Ectodermal cell (in vitro differentiated cells): ENCODE measurements around the gene PSMD9.
A peak's percentile ranks its signal among the peaks of the same experiment; 100 is the strongest.
"Not testable (repeated sequence)": the region's sequence is repeated elsewhere in the genome, so short reads cannot be mapped to it uniquely, and the experiment has no call there.

ENCODE experiments used
- H3K27ac ChIP-seq: 2 replicates; pipeline ENCODE4 v1.7.0; 2013; ENCODE audit warnings: mild to moderate bottlenecking, low read depth, low read length; ENCODE audit not compliant: insufficient read depth, poor library complexity, severe bottlenecking
- H3K27me3 ChIP-seq: 2 replicates; pipeline ENCODE4 v1.7.0; 2013; ENCODE audit warnings: mild to moderate bottlenecking, low read length; ENCODE audit not compliant: insufficient read depth, control insufficient read depth, poor library complexity, severe bottlenecking
- H3K36me3 ChIP-seq: one replicate; pipeline ENCODE4 v1.7.0; 2013; ENCODE audit warnings: low read length; ENCODE audit not compliant: control insufficient read depth, insufficient read depth
- H3K4me1 ChIP-seq: one replicate; pipeline ENCODE4 v1.7.0; 2013; ENCODE audit warnings: low read length; ENCODE audit not compliant: control insufficient read depth, insufficient read depth
- H3K4me3 ChIP-seq: 2 replicates; pipeline ENCODE4 v1.7.0; 2013; ENCODE audit warnings: low read depth, low read length, control low read depth; ENCODE audit not compliant: insufficient read depth
- H3K9me3 ChIP-seq: 2 replicates; pipeline ENCODE4 v1.7.0; 2013; ENCODE audit warnings: mild to moderate bottlenecking, low read length, moderate library complexity; ENCODE audit not compliant: control insufficient read depth
- WGBS, 2 experiments: methylation state at CpG; one replicate each; pipeline ENCODE4 v1.1.7; 2013; ENCODE audit warnings: missing lambda C conversion rate in 2 of 2; 5-methylcytosine and 5-hydroxymethylcytosine counted together

PSMD9 gene

DNA sequence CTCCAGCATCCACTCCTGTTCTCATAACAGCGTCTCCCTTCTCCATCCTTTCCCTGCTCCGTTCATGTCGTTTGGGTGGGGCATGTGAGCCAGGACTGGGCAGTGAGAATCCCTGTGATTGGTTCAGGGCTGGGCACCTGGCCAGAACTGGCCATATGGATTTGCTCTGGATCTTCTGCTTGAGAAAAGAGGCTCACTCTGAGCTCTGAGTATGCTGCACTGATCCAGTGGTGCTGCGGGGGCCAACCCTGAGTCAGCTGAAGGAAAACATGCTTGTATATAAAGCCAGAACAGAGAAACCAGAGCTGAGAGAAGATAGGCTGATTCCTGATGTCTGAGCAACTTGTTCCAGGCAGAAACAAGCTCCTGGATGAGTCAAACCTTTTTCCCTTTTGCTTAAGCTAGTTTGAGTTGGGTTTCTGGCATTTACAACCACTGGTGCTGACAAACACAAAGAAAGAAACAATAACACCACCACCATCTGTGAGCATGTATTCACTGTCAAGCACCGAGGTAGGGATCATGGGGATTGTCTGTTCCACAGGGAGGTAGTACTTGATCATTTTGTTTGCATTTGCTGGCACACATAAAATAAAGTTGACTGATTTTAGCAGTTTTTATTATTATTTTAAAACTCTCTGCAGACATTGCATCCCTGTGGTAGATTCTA is 15.9 kb upstream of the PSMD9 start:
- no peaks in the 10 kb centered on the region for H3K9me3 ChIP-seq
- WGBS, 2 experiments: 82 to 85% methylated on average over 5 of the region's 5 CpGs
- H3K4me1 ChIP-seq: no peaks in the 10 kb centered on the region
- H3K27me3 ChIP-seq: no peaks in the 10 kb centered on the region
- no peaks in the 10 kb centered on the region for H3K36me3 ChIP-seq
- no peak overlapping the region for H3K27ac ChIP-seq
- no peak overlapping the region for H3K4me3 ChIP-seq

GRCh38 chr12:121873216-121873569 is 15.4 kb upstream of the PSMD9 start:
- Histone ChIP-seq H3K9me3 (no peaks in the 10 kb centered on the region), H3K36me3 (no peaks in the 10 kb centered on the region), H3K4me3 (no peak overlapping the region), H3K27ac (no peak overlapping the region), H3K4me1 (no peaks in the 10 kb centered on the region), H3K27me3 (no peaks in the 10 kb centered on the region)
- WGBS, 2 experiments: 92 to 93% methylated on average over 6 of the region's 6 CpGs

DNA sequence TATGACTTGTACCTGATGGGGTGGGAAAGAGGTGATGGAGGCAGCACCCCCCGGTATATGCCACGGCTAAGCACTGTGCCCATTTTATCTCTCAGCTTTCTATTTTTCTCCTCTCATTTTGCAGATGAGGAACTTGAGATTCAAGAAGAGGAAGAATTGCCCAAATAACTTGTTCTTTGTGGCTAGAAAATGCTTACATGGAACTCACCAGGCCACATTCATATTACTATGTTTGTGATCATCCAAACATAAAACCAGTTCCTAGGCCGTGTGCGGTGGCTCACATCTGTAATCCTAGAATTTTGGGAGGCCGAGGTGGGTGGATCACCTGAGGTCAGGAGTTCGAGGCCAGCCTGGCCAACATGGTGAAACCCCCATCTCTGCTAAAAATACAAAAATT is 14.5 kb upstream of the PSMD9 start:
- 90 to 97% methylated on average over 5 to 6 of the region's 6 CpGs for WGBS, 2 experiments
- no peak overlapping the region for H3K27ac ChIP-seq

GRCh38 chr12:121875582-121875981 is 13.0 kb upstream of the PSMD9 start:
- H3K9me3 ChIP-seq: no peaks in the 10 kb centered on the region
- no peaks in the 10 kb centered on the region for H3K27me3 ChIP-seq
- H3K4me1 ChIP-seq: no peaks in the 10 kb centered on the region
- H3K36me3 ChIP-seq: no peaks in the 10 kb centered on the region
- no peak overlapping the region for H3K4me3 ChIP-seq
- 89 to 94% methylated on average over 6 of the region's 6 CpGs for WGBS, 2 experiments
- no peak overlapping the region for H3K27ac ChIP-seq

More for the DNA sequence above, 14.5 kb upstream of the PSMD9 start:
- H3K4me3 ChIP-seq: no peak overlapping the region
- no peaks in the 10 kb centered on the region for H3K27me3 ChIP-seq
- no peaks in the 10 kb centered on the region for H3K9me3 ChIP-seq
- H3K36me3 ChIP-seq: no peaks in the 10 kb centered on the region
- no peaks in the 10 kb centered on the region for H3K4me1 ChIP-seq

- not testable (repeated sequence) for H3K9me3 ChIP-seq, H3K36me3 ChIP-seq, H3K27ac ChIP-seq, H3K4me3 ChIP-seq, H3K4me1 ChIP-seq, H3K27me3 ChIP-seq
- 94 to 95% methylated on average over 8 of the region's 8 CpGs for WGBS, 2 experiments
These were observed 12.5 kb upstream of the PSMD9 start for GRCh38 chr12:121876080-121876447.

- 71 to 77% methylated on average over 4 of the region's 4 CpGs for WGBS, 2 experiments
- no peaks in the 10 kb centered on the region for H3K4me1 ChIP-seq
- no peaks in the 10 kb centered on the region for H3K27me3 ChIP-seq
- no peak overlapping the region for H3K27ac ChIP-seq
- H3K9me3 ChIP-seq: no peaks in the 10 kb centered on the region
- H3K36me3 ChIP-seq: no peaks in the 10 kb centered on the region
- no peak overlapping the region for H3K4me3 ChIP-seq
These were observed 5.3 kb upstream of the PSMD9 start for GRCh38 chr12:121883315-121883660.

DNA sequence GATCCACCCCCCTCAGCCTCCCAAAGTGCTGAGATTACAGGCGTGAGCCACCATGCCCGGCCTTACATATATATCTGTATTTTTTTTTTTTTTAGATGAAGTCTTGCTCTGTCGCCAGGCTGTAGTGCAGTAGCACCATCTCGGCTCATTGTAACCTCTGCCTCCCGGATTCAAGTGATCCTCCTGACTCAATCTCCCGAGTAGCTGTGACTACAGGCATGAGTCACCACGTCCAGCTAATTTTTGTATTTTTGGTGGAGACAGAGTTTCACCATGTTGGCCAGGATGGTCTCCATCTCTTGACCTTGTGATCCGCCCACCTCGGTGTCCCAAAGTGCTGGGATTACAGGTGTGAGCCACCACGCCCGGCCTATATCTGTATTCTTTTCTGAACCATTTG is 3.5 kb upstream of the PSMD9 start:
- WGBS, 2 experiments: 89 to 93% methylated on average over 9 to 11 of the region's 11 CpGs
- H3K27ac ChIP-seq, H3K4me3 ChIP-seq, H3K27me3 ChIP-seq, H3K9me3 ChIP-seq, H3K4me1 ChIP-seq, H3K36me3 ChIP-seq: not testable (repeated sequence)

GRCh38 chr12:121888083-121888477 is 510 bp upstream of the PSMD9 start:
- no peak overlapping the region for H3K27ac ChIP-seq
- H3K27me3 ChIP-seq: no peaks in the 10 kb centered on the region
- WGBS, 2 experiments: 75 to 84% methylated on average over 6 of the region's 6 CpGs
- H3K4me3 ChIP-seq: peak overlapping the region; percentile 94
- H3K4me1 ChIP-seq: no peaks in the 10 kb centered on the region
- H3K36me3 ChIP-seq: no peaks in the 10 kb centered on the region
- no peaks in the 10 kb centered on the region for H3K9me3 ChIP-seq

DNA sequence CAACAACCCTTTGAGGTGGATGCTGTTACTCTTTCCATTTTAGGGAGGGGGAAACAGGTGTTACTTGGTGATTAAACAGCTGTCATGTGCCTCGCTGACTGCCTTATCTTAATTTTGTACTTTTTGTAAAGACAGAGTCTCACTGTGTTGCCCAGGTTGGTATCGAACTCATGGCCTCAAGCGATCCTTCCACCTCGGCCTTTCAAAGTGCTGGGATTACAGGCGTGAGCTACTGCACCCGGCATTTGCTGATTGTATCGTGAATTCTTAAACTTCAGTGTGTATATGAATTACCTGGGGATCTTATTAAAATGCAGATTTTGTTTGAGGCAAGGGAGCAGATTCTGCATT is 659 bp downstream of the PSMD9 start:
- Histone ChIP-seq H3K4me3 (peak overlapping the region; percentile 94), H3K27me3 (no peaks in the 10 kb centered on the region), H3K9me3 (no peaks in the 10 kb centered on the region), H3K27ac (peak overlapping the region; percentile 97), H3K4me1 (no peaks in the 10 kb centered on the region), H3K36me3 (no peaks in the 10 kb centered on the region)
- 17 to 18% methylated on average over 7 of the region's 7 CpGs for WGBS, 2 experiments

DNA sequence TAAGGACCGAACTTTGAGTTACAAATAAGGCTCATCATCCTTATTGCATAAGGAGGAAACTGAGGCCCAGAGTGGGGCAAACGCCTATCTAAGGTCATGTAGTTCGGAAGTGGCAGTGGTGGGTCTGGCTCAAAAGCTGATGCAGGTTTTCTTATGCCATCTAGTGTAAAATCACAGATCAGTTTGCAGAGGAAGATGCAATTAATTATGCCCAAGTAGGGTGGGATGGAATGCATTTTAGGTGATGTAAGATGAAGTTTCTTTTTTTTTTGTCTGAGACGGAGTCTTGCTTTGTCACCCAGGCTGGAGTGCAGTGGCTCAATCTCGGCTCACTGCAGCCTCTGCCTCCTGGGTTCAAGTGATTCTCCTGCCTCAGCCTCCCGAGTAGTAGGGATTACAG is 1.1 kb downstream of the PSMD9 start:
- WGBS, 2 experiments: 84% methylated on average over 6 of the region's 6 CpGs
- not testable (repeated sequence) for H3K36me3 ChIP-seq, H3K27ac ChIP-seq, H3K4me1 ChIP-seq, H3K27me3 ChIP-seq, H3K9me3 ChIP-seq
- peak overlapping the region; percentile 94 for H3K4me3 ChIP-seq
